ENCODE results near the gene ZNF579.

Gene ZNF579

DNA sequence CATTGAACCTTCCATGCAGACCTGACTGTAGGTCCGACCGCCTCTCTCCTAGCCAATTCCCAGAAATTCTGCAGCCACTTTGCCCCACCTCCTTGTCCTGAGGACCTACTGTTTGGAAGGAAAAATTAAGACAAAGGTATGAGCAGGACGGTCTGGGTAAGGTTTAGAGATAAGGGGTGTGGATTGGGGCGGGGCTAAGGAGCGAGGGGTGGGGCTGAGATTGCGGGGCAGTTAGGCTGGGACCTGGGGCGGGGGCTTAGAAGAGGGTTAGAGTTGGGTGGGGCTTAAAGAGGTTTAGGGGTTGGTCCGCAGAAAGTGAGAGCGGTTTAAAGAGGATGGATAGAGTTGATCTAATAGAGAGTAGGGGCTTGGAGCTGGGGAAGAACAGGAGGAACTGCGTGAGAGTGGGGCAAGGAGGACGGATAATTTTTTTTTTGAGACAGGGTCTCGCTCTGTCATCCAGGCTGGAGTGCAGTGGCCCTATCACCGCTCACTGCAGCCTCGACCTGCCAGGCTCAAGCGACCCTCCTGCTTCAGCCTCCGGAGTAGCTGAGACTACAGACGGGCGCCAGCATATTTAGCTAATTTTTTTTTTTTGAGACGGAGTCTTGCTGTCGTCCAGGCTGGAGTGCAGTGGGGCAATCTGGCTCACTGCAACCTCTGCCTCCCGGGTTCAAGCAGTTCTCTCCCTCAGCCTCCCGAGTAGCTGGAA is 23.1 kb upstream of the ZNF579 start:
- TF ChIP-seq, protein P1, sequence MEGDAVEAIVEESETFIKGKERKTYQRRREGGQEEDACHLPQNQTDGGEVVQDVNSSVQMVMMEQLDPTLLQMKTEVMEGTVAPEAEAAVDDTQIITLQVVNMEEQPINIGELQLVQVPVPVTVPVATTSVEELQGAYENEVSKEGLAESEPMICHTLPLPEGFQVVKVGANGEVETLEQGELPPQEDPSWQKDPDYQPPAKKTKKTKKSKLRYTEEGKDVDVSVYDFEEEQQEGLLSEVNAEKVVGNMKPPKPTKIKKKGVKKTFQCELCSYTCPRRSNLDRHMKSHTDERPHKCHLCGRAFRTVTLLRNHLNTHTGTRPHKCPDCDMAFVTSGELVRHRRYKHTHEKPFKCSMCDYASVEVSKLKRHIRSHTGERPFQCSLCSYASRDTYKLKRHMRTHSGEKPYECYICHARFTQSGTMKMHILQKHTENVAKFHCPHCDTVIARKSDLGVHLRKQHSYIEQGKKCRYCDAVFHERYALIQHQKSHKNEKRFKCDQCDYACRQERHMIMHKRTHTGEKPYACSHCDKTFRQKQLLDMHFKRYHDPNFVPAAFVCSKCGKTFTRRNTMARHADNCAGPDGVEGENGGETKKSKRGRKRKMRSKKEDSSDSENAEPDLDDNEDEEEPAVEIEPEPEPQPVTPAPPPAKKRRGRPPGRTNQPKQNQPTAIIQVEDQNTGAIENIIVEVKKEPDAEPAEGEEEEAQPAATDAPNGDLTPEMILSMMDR (IDR thresholded peaks at IDR 0.05; ENCODE audit: low read depth, low read length) = no peak

GRCh38 chr19:55603115-55603514 is 22.5 kb upstream of the ZNF579 start:
- TF ChIP-seq, protein P1 (IDR thresholded peaks at IDR 0.05; ENCODE audit: low read depth, low read length) = no peak
- DNase-seq (ENCODE audit: extremely low read depth, low read depth) = no peak

More for the DNA sequence above, 23.1 kb upstream of the ZNF579 start:
- DNase-seq (ENCODE audit: extremely low read depth, low read depth) = no peak

- no peak for DNase-seq (ENCODE audit: extremely low read depth, low read depth)
- TF ChIP-seq, protein P1 (IDR thresholded peaks at IDR 0.05; ENCODE audit: low read depth, low read length) = no peak
These were observed 21.7 kb upstream of the ZNF579 start for GRCh38 chr19:55602104-55603001.

GRCh38 chr19:55601084-55601483 is 20.4 kb upstream of the ZNF579 start:
- DNase-seq (ENCODE audit: extremely low read depth, low read depth) = no peak
- TF ChIP-seq, protein P1 (IDR thresholded peaks at IDR 0.05; ENCODE audit: low read depth, low read length) = no peak

GRCh38 chr19:55600662-55601028 is 20.0 kb upstream of the ZNF579 start:
- DNase-seq (ENCODE audit: extremely low read depth, low read depth) = no peak
- TF ChIP-seq, protein P1 (IDR thresholded peaks at IDR 0.05; ENCODE audit: low read depth, low read length) = no peak

- peak; percentile 56 for DNase-seq (ENCODE audit: extremely low read depth, low read depth)
- TF ChIP-seq, protein P1 (IDR thresholded peaks at IDR 0.05; ENCODE audit: low read depth, low read length) = no peak
These were observed 19.4 kb upstream of the ZNF579 start, which contains the start of gene ZNF524 for GRCh38 chr19:55599842-55600661. Gene ZNF524 (plus strand): TSS chr19:55600288. CDS start chr19:55602113, 1,825 bp downstream.

Data from AG09319 (cell line).